Measurements from ENCODE around the gene POLR2H.

POLR2H gene

GRCh38 chr3:184371570-184372018 lies 10.1 kb downstream of the POLR2H start:
- peak; percentile 41 to 45 for DNase-seq (ENCODE audit: low read depth in 2 of 2)

- DNase-seq (ENCODE audit: low read depth in 2 of 2): no peak
Measured at GRCh38 chr3:184372296-184372821, 10.8 kb downstream of the POLR2H start.

DNA sequence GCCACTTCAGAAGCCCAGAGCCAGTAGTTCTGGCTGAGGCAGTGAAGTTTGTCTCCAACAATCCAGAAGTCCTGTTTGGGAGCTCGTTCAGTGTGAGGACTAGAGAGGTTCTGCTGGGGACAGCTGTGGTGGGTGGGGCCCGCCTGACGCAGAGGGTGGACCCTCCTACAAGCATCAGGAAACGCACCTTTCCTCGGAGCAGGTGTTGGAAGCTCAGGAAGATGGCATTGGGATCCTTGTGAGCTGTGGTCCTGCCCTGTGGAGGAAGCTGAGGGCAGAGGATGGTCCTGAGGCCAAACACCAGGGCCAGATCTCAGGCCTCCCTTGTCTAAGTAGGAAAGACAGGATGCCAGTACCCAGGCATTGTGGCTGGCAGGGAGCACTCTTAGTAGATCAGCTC lies 11.4 kb downstream of the POLR2H start:
- no peak for DNase-seq (ENCODE audit: low read depth in 2 of 2)

GRCh38 chr3:184373422-184373821 lies 11.9 kb downstream of the POLR2H start:
- DNase-seq (ENCODE audit: low read depth in 2 of 2): no peak

DNA sequence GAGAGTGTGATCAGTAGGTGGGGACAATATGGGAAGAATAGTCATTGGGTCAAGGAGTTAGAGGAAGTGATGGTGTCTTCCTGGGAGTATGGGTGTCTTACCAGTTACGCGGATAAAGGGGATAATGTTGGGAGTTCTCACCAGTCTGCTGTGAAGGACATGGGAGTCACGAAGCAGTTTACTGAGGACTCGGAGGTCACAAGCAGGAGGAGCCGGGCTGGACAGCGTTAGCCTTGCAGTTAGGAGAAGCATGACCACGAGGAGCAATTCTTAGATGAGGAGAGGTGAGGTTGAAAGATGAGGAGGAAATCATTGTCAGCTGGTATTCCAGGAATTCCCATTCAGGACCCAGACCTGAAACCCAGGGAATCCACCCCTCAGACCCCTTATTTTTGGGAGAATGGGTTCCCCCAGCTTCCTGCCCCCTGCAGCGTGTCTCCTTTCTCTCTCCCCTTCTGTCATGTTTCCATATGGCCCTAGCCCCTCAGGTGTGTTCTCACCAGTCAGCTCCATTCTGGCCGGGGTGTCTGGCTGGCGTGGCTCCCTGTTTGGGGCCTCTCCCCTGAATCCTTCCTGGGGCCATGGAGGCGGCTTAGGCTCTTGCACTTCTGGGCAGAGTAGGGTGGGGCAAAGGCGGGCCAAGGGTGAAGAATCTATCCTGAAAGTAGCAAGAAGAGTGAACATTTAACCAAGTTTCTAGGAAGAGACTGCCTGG lies 14.4 kb downstream of the POLR2H start:
- no peak for DNase-seq (ENCODE audit: low read depth in 2 of 2)

- no peak for DNase-seq (ENCODE audit: low read depth in 2 of 2)
Measured at GRCh38 chr3:184377374-184377773, 15.9 kb downstream of the POLR2H start.

DNA sequence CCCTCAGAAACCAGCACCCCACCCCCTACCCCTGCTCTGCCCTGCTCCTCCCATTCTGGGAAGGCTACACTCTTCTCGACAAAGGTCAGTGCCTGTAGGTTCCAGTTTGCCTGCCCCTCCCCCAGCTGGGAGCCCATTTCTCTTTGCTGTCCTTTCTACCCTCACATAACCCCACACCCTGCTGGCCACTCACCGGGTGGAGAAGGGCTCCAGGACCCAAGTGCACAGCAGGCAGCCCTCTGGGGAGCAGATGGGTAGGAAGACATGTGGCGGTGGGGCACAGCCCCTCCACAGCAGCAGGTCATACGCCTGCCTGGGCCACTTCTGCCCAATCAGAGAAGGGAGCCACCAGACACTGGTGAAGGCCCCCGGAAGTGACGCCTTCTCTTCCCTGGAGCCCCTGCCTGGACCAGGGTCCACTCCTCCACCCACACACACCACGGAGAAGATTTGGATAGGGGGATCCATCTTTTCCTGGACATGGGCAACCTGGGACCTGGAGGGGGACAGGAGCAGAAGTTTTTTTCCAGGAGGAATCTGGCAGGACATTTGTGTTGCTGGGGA lies 16.5 kb downstream of the POLR2H start, which contains the start of gene THPO:
Gene THPO, minus strand, starts transcription at position 326 of the 564 bp plus-strand sequence. CDS start 1,948 bp downstream, outside the sequence.
- DNase-seq (ENCODE audit: low read depth in 2 of 2): no peak

GRCh38 chr3:184378651-184379357 lies 17.3 kb downstream of the POLR2H start:
- no peak for DNase-seq (ENCODE audit: low read depth in 2 of 2)

- DNase-seq (ENCODE audit: low read depth in 2 of 2): no peak
Measured at GRCh38 chr3:184379358-184380184, 18.1 kb downstream of the POLR2H start, which contains the start of gene CHRD. CHRD (plus strand) TSS chr3:184380054; CDS start chr3:184380319, 265 bp downstream.

DNA sequence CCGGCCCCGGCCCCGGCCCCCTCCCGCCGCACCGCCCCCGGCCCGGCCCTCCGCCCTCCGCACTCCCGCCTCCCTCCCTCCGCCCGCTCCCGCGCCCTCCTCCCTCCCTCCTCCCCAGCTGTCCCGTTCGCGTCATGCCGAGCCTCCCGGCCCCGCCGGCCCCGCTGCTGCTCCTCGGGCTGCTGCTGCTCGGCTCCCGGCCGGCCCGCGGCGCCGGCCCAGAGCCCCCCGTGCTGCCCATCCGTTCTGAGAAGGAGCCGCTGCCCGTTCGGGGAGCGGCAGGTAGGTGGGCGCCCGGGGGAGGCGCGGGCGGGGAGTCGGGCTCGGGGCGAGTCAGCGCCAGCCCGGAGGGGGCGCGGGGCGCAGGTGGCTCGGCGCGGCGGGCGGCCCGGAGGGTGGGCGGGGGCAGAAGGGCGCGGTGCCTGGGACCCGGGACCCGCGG lies 18.7 kb downstream of the POLR2H start:
- no peak for DNase-seq (ENCODE audit: low read depth in 2 of 2)

DNA sequence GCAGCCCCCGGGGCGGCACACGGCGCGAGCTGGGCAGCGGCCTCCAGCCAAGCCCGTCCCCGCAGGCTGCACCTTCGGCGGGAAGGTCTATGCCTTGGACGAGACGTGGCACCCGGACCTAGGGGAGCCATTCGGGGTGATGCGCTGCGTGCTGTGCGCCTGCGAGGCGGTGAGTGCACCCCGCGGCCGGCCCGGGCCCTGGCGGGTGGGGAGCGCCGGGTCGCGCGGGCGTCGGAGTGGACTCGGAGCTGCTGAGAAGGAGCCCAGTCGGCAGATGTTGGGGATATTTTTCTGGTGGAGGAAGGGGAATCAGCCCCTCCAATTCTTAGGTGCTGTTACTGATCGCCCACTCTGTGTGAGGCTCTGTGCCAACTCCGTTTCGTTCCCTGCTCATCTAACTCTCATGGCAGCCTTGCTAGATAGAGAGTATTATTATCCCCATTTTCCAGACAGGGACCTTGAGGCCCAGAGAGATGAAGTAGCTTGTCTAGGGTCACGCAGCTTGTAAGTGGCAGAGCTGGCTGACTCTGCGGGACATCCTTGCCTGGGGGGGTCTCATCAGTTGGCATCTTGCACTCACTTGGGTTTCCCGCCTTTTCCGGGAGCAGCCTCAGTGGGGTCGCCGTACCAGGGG lies 19.2 kb downstream of the POLR2H start:
- DNase-seq (ENCODE audit: low read depth in 2 of 2): no peak

DNA sequence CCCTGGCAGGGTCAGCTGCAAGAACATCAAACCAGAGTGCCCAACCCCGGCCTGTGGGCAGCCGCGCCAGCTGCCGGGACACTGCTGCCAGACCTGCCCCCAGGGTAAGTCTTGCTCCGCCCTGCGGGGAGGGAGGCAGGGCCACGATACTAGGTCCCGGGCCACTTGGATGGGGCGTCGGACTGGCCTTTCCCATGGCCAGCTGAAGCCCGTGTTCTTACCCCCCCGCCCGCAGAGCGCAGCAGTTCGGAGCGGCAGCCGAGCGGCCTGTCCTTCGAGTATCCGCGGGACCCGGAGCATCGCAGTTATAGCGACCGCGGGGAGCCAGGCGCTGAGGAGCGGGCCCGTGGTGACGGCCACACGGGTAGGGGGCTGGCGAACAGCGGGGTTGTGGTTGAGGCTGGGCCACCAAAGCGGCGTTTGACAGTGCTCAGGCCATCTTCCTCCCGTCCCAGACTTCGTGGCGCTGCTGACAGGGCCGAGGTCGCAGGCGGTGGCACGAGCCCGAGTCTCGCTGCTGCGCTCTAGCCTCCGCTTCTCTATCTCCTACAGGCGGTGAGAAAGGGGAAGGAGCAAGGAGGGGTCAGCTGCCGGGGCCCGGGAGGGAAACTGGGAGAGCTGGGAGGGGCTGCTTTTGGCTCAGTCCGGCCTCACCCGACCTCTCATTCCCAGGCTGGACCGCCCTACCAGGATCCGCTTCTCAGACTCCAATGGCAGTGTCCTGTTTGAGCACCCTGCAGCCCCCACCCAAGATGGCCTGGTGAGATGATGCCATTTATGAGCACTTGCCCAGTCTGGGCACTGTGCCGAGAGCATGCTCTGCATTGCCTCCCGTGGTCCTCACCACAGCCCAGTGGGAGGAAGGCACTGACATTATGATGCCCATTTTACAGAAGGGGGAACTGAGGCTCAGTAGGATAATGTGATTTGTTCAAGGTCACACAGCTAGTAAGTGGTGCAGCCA lies 20.0 kb downstream of the POLR2H start:
- DNase-seq (ENCODE audit: low read depth in 2 of 2): no peak

DNA sequence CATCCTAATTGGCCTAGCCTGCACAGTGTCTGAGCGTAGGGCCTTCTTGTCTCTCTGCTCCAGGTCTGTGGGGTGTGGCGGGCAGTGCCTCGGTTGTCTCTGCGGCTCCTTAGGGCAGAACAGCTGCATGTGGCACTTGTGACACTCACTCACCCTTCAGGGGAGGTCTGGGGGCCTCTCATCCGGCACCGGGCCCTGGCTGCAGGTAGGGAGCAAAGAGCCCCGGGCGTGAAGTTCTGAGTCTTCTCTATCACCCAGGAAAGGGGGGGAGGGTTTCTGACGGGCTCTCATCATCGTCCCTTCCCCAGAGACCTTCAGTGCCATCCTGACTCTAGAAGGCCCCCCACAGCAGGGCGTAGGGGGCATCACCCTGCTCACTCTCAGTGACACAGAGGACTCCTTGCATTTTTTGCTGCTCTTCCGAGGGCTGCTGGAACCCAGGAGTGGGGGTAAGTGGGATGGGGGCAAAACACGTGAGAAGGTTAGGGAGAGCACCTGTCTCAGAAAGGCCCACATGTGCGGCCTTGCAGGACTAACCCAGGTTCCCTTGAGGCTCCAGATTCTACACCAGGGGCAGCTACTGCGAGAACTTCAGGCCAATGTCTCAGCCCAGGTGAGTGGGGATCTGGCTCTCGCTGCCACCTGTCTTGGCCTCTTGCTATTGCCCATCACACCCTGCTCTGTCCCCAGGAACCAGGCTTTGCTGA lies 21.0 kb downstream of the POLR2H start:
- DNase-seq (ENCODE audit: low read depth in 2 of 2): no peak

GRCh38 chr3:184383033-184383740 lies 21.7 kb downstream of the POLR2H start:
- no peak for DNase-seq (ENCODE audit: low read depth in 2 of 2)

GRCh38 chr3:184384342-184384741 lies 22.8 kb downstream of the POLR2H start:
- no peak for DNase-seq (ENCODE audit: low read depth in 2 of 2)

- no peak for DNase-seq (ENCODE audit: low read depth in 2 of 2)
Measured at GRCh38 chr3:184384856-184385422, 23.4 kb downstream of the POLR2H start.

- no peak for DNase-seq (ENCODE audit: low read depth in 2 of 2)
Measured at GRCh38 chr3:184386047-184386806, 24.7 kb downstream of the POLR2H start.
